Heart left ventricle (tissue), 16 donors: ENCODE measurements around the gene IFITM2. TPM values are rescaled to one million over a fixed set of nuclear protein-coding genes. Genes with fewer than 3 reads are reported as not detected.
"Not testable (repeated sequence)": the region's sequence is repeated elsewhere in the genome, so short reads cannot be mapped to it uniquely, and the experiment has no call there.

ENCODE experiments used
- ATAC-seq, 4 donors: fragments of 200-7000 bp; cut with Tn5 transposase; one replicate each; pipeline ENCODE4 v1.9.1; 2020 to 2022; ENCODE audit warnings: moderate library complexity in 4 of 4, mild to moderate bottlenecking in 3 of 4, moderate number of reproducible peaks in 1 of 4
- DNase-seq, 5 donors: peaks; one replicate each; pipeline ENCODE4 v3.0.0-alpha.2; 2020
- H3K27ac ChIP-seq, 12 donors: fragments of 200-600 bp; sonication (generic) in 4 of 12; one replicate each; pipeline versions ENCODE4 v1.5.0 to v1.8.0; 2016 to 2022; ENCODE audit warnings: mild to moderate bottlenecking in 2 of 12
- H3K27me3 ChIP-seq, 9 donors: fragments of 200-600 bp; sonication (generic) in 2 of 9; one replicate each; pipeline versions ENCODE4 v1.5.1 to v1.8.0; 2016 to 2022; ENCODE audit warnings: mild to moderate bottlenecking in 3 of 9
- H3K36me3 ChIP-seq, 9 donors: fragments of 200-600 bp; sonication (generic) in 2 of 9; one replicate each; pipeline versions ENCODE4 v1.5.0 to v1.8.0; 2018 to 2022; ENCODE audit warnings: mild to moderate bottlenecking in 2 of 9
- H3K4me1 ChIP-seq, 12 donors: fragments of 200-600 bp; sonication (generic) in 4 of 12; one replicate each; pipeline versions ENCODE4 v1.5.0 to v1.8.0; 2016 to 2022; ENCODE audit warnings: mild to moderate bottlenecking in 3 of 12
- H3K4me3 ChIP-seq, 12 donors: fragments of 200-600 bp; sonication (generic) in 4 of 12; one replicate each; pipeline versions ENCODE4 v1.5.0 to v1.8.0; 2017 to 2022; ENCODE audit warnings: mild to moderate bottlenecking in 9 of 12, moderate library complexity in 4 of 12
- H3K9me3 ChIP-seq, 12 donors: fragments of 200-600 bp; sonication (generic) in 4 of 12; one replicate each; pipeline versions ENCODE4 v1.5.0 to v1.8.0; 2016 to 2022; ENCODE audit warnings: mild to moderate bottlenecking in 1 of 12
- CTCF ChIP-seq, 12 donors: fragments of 200-600 bp; sonication (generic) in 4 of 12; IDR thresholded peaks; one replicate each; pipeline versions ENCODE4 v1.5.0 to v1.8.0; 2018 to 2022; ENCODE audit warnings: antibody characterized with exemption in 12 of 12, mild to moderate bottlenecking in 5 of 12
- POLR2A ChIP-seq, 2 donors: fragments of 450-650 bp; IDR thresholded peaks; one replicate each; pipeline ENCODE4 v1.6.1; 2017; ENCODE audit warnings: antibody characterized with exemption in 2 of 2, mild to moderate bottlenecking in 2 of 2, moderate library complexity in 2 of 2
- WGBS, 4 donors: extraction: QIAGEN DNeasy Blood & Tissue Kit in 2 of 4; methylation state at CpG; one replicate each; pipeline versions ENCODE4 v1.1.5 to v1.1.7; 2013 to 2018; 5-methylcytosine and 5-hydroxymethylcytosine counted together
- intact Hi-C, 10 donors: fragments of 100-400 bp; cut with DNase I; formaldehyde crosslinking; loops; one replicate each; pipeline versions ENCODE4 v1.11.1 to v1.14.2; 2022
- polyA plus RNA-seq, 2 donors: library from polyadenylated mRNA; stranded (reverse); fragments of 200-250 nt; gene quantifications; one replicate each; pipeline ENCODE4 v1.2.3, GENCODE V29; 2013
- total RNA-seq, 9 donors: library from RNA; depleted of rRNA in 2 of 9; stranded (reverse); fragments of >200 nt in 2 of 9; fragmentation: NEBNext Ultra II Directional in 3 of 9; extraction: Animal tissue kit (Norgen Biotek cat#: 25700) in 3 of 9; gene quantifications; one replicate each; pipeline versions ENCODE4 v1.1.0 to v1.2.4, GENCODE V29; 2016 to 2023
- donor health status: ischemic (EF 13 %, LVEDD 7.1; RV severe dilation, severe dysfunction).
- donor health status: healthy with polysubstance abuse.
- donor health status: DM: no; HTN: yes; CAD: no.
- donor health status: DM: no; HTN: no; CAD: no.
- donor health status: ischemic (EF 25% LVEDD 6.9; RV normal size, moderate dysfunction).
- donor health status: ischemic (EF 25% LVEDD 5.7; RV mildly dilated, moderate dysfunction).
- donor health status: healthy.
- donor health status: DM: yes; HTN: yes; CAD: no.
- donor health status: ischemic (EF 35%, LVEDD 5.7; RV mildly dilated, moderate dysfunction).
- donor health status: nonischemic (EF 11% LVEDD 7.7; RV severe dilation, severe dysfunction).
- donor health status: DM: yes; HTN: yes; CAD: no.
- donor health status: PGD.
- donor health status: ischemic (EF 29% LVEDD 5.4; RV normal size, mild dysfunction).
- donor health status: nonischemic (EF 23%, LVEDD 6.1; RV moderate dilation, normal function).

IFITM2 gene
- total and polyA plus RNA-seq, 11 donors = 116 to 501 (median 154) TPM

- peak in 1 of 5 donors; percentile 33 for DNase-seq
- Histone ChIP-seq H3K9me3 (no peaks in the 10 kb centered on the region), H3K36me3 (no peaks in the 10 kb centered on the region), H3K4me3 (no peak overlapping the region), H3K27me3 (no peaks in the 10 kb centered on the region), H3K4me1 (peaks cover 3 to 75% (median 34%) of the 10 kb centered on the region in 12 donors), H3K27ac (peak overlapping the region; percentile 15 to 98 (median 94))
- intact Hi-C loops = no loop called here
- ATAC-seq = no peak
- TF ChIP-seq POLR2A (IDR thresholded peaks at IDR 0.05) (no peak), CTCF (IDR thresholded peaks at IDR 0.05) (no peak)
- WGBS, 4 donors = 95 to 98% (median 96%) methylated on average over 13 of the region's 13 CpGs
Measured at GRCh38 chr11:328012-328411, 20.4 kb downstream of the IFITM2 start.

- Histone ChIP-seq H3K27ac (peak overlapping the region in 2 of 12 donors; percentile 13 to 92), H3K4me1 (peaks cover 3 to 69% (median 34%) of the 10 kb centered on the region in 12 donors)
- H3K9me3 ChIP-seq, intact Hi-C loops, H3K36me3 ChIP-seq, ATAC-seq, H3K27me3 ChIP-seq, H3K4me3 ChIP-seq: not testable (repeated sequence)
- WGBS, 4 donors = 92 to 97% (median 94%) methylated on average over 15 of the region's 15 CpGs
- DNase-seq = peak in 1 of 5 donors; percentile 7
Measured at GRCh38 chr11:328516-329100, 21.0 kb downstream of the IFITM2 start.

- H3K4me1 ChIP-seq = peaks cover 3 to 65% (median 26%) of the 10 kb centered on the region in 12 donors
- ATAC-seq (no peak), DNase-seq (no peak)
- 94 to 98% (median 96%) methylated on average over 2 of the region's 2 CpGs for WGBS, 4 donors
- intact Hi-C loops = no loop called here
- H3K4me3 ChIP-seq = no peak overlapping the region
- H3K27me3 ChIP-seq = no peaks in the 10 kb centered on the region
- no peak overlapping the region for H3K27ac ChIP-seq
- H3K36me3 ChIP-seq = no peaks in the 10 kb centered on the region
- H3K9me3 ChIP-seq = no peaks in the 10 kb centered on the region
- no peak for TF ChIP-seq CTCF (IDR thresholded peaks at IDR 0.05)
- no peak for TF ChIP-seq POLR2A (IDR thresholded peaks at IDR 0.05)
Measured at GRCh38 chr11:329886-330253, 22.3 kb downstream of the IFITM2 start.

GRCh38 chr11:330307-330693 is 22.7 kb downstream of the IFITM2 start:
- 65 to 83% (median 78%) methylated on average over 12 to 14 of the region's 14 CpGs for WGBS, 4 donors
- TF ChIP-seq CTCF (IDR thresholded peaks at IDR 0.05) = no peak
- no peak for TF ChIP-seq POLR2A (IDR thresholded peaks at IDR 0.05)
- Histone ChIP-seq H3K4me3 (no peak overlapping the region), H3K27me3 (no peaks in the 10 kb centered on the region), H3K9me3 (no peaks in the 10 kb centered on the region), H3K36me3 (no peaks in the 10 kb centered on the region), H3K27ac (no peak overlapping the region), H3K4me1 (peaks cover 3 to 67% (median 26%) of the 10 kb centered on the region in 12 donors)
- peak in 1 of 5 donors; percentile 52 for DNase-seq
- no peak for ATAC-seq
- intact Hi-C loops = no loop called here
